Raji (cell line): ENCODE data around the gene PLCD3.

ENCODE experiments used
- POLR2A ChIP-seq: IDR thresholded peaks from 2 replicates; pipeline ENCODE4 v1.6.1; 2011; ENCODE audit warnings: low read depth, low read length, control low read depth; ENCODE audit not compliant: insufficient read depth

The PLCD3 gene

DNA sequence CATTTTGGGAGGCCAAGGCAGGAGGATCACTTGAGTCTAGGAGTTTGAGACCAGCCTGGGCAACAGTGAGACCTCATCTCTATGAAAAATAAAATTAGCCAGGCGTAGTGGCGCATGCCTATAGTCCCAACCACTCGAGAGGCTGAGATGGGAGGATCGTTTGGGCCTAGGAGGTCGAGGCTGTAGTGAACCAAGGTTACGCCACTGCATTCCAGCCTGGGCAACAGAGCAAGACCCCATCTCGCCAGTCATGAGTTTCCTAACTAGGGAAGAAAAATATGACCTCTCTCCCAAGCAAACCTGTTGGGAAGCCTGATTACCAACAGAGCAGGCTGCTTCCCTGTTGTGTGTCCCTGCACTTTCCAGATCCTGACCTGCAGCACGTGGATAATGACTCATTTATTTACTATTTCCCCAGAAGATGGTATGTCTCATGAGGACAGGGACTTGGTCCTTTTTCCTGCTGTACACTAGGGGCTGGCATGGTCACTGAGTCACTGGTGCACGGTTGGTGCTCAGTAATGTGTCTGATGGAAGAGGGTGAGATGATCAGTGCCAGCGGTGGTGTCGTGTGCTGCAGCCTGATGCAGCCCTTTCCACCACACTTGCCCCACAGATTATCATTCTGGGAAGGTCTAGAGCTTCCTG is 40.4 kb downstream of the PLCD3 start:
- TF ChIP-seq POLR2A, result no peak

DNA sequence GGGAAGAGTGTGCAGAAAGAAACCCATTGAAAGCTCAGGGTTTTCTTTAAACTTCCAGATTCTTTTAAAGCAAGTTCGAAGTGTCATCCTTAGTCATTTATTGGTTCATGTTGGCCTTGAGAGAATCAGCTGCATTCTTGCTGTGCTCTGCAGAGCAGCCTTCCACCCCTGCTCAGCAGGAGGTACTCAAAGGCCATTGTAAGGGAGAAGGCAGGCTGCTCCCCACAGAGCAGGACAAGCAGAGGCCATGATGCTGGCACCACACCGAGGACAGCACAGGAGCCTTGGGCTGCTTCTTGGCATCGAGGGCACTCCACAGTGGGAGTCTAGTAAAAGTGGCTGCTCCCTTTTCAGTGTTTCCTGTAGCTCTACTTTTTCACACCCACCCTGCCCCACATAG is 41.6 kb downstream of the PLCD3 start:
- TF ChIP-seq POLR2A, result no peak

DNA sequence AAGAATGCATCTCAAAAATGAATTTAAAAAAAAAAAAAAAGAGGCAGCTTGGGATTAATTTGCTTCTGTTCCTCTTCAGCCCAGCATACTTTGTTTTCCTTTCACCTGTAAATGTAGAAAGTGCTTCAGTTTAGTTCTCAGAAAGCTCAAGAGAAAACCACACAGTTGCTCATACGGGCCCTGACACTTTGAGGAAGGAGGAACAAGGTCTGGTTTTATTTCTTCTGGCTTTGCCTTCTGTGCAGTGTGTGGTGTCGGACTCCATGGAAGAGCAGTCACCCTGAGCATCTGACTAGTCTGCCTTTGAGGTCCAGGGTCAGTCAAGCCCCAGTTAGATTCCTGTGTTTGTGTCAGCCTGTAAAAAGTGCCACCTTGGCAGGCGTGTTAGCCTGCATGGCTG is 43.6 kb downstream of the PLCD3 start:
- TF ChIP-seq POLR2A, result no peak

DNA sequence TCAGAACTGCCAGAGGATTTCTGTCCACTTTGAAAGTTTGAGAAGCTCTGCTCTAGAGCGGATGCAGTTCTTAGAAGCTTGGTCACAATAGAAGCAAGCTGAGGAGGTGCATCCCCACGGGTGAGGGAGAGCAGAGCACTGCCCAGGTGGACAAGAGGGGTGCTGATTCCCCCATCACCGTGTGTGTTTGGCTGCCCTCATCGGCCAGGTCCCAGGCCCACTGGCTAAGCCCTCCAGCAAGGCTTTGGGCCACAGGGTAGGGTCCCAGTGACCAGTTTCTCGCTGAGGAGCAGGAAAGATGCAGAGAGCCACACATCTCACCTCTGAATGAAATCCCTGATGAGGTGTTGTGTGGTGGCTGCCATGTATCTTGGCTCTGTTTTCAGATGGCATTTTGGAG is 44.3 kb downstream of the PLCD3 start:
- no peak for TF ChIP-seq POLR2A

DNA sequence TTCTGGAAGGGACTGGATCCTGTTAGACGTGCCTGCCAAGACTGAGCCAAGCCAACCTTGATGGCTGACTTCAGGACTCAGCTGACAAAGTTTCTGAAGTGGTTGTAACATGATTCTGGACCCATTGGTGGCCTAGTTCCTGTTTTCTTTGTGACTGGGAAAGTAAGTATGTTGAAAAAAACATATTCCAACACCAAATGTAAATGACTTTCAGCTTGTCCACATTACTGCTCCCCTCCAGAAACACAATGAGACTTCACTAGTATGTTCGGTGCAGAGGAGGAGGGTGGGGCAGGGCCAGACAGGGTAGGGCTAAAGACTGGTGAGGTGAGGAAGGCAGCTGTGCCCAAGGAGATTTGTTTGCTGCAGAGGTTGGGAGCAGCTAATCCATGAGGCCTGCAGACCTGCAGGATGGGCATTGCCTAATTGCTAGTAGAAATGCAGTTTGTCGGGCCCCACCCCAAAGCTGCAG is 44.8 kb downstream of the PLCD3 start:
- TF ChIP-seq POLR2A, result no peak

DNA sequence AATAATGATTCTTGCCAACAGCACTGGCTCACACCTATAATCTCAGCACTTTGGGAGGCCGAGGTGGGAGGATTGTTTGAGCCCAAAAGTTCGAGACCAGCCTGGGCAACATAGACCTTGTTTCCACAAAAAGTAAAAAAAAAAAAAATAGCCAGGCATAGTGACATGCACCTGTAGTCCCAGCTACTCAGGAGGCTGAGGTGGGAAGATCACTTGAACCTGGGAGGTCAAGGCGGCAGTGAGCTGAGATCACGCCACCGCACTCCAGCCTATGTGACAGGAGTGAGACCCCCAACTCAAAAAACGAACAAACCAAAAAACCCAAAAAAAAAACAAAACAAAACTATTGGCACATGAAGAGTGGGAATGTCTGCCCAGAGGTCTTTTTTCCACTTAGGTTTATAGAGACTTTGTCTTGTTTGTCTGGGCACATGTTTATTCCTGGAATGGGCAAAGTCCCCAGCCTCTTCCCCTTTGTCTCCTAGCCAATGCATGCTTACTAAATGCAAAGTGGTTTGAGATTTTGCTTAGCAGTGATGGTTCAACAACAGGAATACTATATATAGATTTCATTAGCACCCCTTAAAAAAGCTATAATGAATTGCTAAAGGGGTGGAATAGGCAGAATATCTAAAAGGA is 45.3 kb downstream of the PLCD3 start:
- TF ChIP-seq POLR2A, result no peak

DNA sequence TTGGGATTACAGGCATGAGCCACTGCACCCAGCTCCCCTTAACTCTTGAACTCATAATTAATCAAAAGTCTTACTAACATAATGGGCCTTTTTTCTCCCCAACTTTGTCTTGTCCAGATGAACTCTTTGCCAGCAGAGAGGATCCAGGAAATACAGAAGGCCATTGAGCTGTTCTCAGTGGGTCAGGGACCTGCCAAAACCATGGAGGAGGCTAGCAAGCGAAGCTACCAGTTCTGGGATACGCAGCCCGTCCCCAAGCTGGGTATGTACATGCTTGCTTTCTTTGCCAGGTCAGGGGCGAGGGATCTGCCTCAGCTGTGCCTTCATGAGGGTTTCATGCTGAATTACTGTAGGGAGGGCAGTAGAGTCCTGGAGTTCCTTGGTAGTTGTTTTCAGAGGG is 45.9 kb downstream of the PLCD3 start:
- TF ChIP-seq POLR2A, result no peak

DNA sequence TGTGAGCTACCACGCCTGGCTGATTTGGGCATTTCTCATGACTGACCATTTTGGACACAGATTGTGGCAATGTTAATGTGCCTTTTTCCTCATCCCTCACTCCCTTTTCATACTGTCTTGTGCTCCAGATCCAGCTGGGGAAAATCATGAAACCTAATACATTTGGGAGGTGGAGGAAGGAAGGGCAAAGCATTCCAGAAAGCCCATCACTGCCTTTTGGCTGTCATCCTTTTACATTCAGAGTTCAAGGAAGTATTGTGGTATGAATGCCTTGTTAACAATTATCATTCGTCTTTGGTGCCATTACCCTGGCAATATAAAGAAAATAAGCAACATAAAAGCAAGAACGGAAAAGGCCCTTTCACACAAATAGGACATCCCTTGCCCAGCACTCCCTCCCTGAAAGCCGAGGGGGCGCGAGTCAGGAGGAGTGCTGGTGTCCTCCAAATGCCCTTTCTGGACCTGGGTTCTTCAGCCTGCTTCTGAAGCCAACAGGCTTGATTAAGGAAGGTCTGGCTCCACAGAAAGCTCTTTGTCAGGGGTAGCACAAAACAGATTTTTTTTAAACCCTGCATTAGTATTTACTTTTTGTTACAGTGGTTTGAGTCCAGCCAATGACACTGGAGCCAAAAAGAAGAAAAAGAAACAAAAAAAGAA is 51.1 kb downstream of the PLCD3 start:
- no peak for TF ChIP-seq POLR2A

DNA sequence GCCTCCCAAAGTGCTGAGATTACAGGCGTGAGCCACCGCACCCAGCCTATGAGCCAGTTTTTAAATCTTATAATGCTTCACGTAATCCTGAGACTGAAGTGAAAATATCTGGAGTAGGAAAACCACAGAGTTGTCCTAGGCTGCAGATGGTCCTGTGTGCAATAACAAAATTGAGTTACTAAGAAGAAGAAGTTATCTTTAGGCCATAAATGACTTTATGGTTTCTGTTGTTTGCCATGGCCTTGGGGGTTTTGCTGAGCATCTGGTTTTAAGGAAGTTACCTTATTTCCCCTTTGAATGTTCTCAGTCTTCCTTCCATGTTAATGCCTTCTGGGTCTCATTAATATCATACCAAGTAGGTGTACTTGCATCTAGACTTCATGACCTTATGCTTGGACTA is 54.7 kb downstream of the PLCD3 start:
- TF ChIP-seq POLR2A, result no peak

DNA sequence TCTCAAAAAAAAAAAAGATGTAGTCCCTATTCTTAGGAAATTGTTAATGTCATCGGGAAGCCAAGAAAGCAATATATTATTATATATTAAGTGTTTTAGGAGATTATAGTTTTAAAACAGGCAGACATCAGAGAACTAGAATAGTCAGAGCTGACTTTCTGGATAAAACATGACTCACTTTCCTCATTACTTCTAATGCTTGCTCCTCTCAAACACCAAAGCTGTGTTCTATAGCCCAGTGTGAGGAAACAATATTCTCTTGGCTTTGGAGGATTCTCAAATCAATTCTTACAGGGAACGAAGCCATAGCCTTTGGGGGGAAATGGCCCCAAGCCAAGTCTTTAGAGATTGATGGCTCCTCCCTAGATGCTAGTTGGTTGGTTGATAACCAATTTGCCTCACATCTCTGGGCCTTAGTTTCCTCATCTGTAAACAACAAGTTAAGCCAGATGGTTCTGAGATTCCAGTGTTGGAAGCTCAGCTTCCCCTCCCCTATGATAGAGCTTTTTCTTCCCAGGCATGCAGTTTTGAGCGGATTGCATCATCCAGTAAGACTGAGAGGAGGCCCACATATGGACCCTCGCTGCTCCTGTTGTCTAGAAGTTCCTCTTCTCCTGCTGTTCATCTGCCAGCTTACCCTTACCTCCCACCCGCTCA is 58.8 kb downstream of the PLCD3 start:
- no peak for TF ChIP-seq POLR2A

DNA sequence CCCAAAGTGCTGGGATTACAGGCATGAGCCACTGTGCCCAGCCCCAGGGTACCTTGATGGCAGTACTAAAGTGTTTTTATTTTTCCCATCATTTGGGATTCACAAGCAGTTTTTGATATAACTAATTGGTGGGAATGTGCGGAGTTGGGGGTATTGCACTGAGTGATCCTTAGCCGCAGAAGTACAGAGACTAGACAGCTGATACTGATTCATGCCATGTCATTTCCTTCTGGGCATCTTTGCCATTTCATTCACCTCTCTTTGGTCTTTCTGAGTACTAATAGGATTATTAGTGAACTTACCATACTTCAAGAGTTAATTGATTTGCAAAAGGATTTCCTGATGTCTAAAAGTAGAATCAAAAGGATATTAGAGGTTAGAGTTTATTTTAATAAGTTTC is 61.5 kb downstream of the PLCD3 start:
- TF ChIP-seq POLR2A, result no peak

DNA sequence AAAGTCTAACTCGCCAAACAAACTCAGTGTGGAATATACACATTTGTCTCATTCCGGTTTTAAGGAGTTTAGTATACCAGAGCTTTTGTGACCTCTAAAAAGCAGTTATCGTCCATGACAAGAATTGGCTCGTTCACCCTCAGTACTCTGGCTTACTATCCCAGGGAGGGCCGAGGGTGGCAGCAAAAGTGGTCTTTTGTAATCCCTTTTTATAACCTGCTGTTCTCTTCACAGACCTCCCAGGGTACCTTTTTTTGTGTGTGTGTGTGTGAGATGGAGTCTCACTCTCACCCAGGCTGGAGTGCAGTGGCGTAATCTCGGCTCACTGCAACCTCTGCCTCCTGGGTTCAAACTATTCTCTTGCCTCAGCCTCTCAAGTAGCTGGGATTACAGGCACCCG is 62.3 kb downstream of the PLCD3 start:
- TF ChIP-seq POLR2A, result no peak

DNA sequence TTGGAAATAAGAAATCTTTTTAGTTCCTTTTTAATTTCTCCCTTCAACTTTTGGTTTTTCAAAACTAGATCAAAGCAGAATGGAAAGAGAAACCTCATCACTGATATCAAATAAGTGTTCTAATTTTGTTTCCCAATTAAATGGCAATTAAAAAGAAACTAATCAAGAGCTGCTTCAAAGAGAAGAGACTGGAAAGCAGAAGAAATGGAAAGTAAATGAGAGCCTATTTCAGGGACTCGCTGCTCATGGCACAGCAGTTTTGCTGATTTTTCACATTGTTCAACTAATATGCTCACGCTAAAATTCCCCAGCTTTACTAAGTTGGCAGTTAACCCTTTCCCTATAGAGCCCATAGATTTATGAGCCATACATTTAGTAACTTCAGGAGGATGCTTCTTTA is 64.7 kb downstream of the PLCD3 start:
- TF ChIP-seq POLR2A, result no peak

DNA sequence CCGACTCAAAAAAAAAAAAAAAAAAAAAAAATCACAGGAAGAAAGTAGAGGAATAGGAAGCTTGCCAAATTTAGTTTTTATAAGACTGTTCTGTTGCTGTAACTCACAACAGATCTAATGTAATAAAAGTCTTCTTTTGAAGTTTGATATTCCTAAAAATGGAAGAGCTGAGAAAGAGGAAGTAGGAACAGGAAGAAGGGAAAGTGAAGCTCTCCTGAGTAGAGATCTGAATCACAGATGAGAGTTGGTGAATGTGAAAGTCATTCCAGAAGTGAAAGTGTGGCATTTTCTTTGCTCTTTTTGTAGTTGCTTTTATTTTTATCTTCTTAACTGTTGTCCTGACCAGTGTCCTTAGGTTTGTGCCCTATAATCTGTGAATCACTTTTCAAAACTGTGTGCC is 69.1 kb downstream of the PLCD3 start:
- TF ChIP-seq POLR2A, result no peak

DNA sequence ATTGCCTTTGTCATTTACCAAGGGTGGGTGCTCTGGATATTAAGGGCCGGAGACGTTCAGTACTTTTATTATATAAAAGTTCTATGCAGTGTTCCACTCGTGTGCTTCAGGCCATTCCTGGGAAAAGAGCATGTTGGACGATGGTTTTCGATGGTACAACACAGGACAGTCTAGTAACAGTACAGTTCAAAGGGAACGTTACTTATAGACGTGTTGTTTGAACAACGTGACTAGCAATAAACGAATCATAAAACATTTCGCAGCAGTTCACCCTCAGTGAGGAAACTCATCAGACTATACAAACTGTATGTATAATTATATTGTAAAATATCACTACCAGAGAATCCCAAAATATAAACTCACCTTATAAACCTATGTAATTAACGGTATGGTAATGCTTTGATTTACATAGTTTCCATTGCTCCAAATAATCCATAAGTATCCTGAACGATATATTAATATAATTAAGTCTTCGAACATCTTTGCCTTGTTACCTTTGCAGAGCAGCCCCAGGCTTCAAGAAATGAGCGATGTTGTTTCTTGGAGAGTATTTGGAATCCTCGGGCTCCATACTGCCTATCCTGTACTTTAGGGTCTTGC is 70.6 kb downstream of the PLCD3 start:
- no peak for TF ChIP-seq POLR2A
